HEK293 (cell line): ENCODE results near the gene ATCAY.
A peak's percentile ranks its signal among the peaks of the same experiment; 100 is the strongest.

ENCODE experiments used
- BCL11A ChIP-seq: fragments of 450-650 bp; formaldehyde crosslinking; IDR thresholded peaks from 2 replicates; pipeline ENCODE4 v1.5.1; 2016; ENCODE audit warnings: low read depth, missing biosample characterization, missing genetic modification characterization
- EGR2 ChIP-seq: fragments of 450-650 bp; formaldehyde crosslinking; IDR thresholded peaks from 2 replicates; pipeline ENCODE4 v1.5.1; 2016; ENCODE audit warnings: low read depth, missing biosample characterization, missing genetic modification characterization
- HOXC10 ChIP-seq: sonication (generic); formaldehyde crosslinking; IDR thresholded peaks from 2 replicates; pipeline ENCODE4 v1.8.1; 2023; ENCODE audit warnings: mild to moderate bottlenecking, missing genetic modification reagents
- HOXD13 ChIP-seq: sonication (generic); formaldehyde crosslinking; IDR thresholded peaks from 2 replicates; pipeline ENCODE4 v1.8.0; 2022; ENCODE audit warnings: missing genetic modification reagents, borderline replicate concordance
- KLF1 ChIP-seq: fragments of 450-650 bp; formaldehyde crosslinking; IDR thresholded peaks from 2 replicates; pipeline ENCODE4 v1.5.1; 2016; ENCODE audit warnings: missing biosample characterization, missing genetic modification characterization
- KLF10 ChIP-seq: fragments of 450-650 bp; IDR thresholded peaks from 2 replicates; pipeline ENCODE4 v1.5.1; 2018; ENCODE audit warnings: missing biosample characterization, mild to moderate bottlenecking, missing genetic modification characterization
- REST ChIP-seq: fragments of 450-650 bp; formaldehyde crosslinking; IDR thresholded peaks from 2 replicates; pipeline ENCODE4 v1.5.1; 2016; ENCODE audit warnings: missing biosample characterization, missing genetic modification characterization
- SALL2 ChIP-seq: fragments of 450-650 bp; formaldehyde crosslinking; IDR thresholded peaks from 2 replicates; pipeline ENCODE4 v1.5.0; 2017; ENCODE audit warnings: missing biosample characterization, mild to moderate bottlenecking, missing genetic modification characterization, borderline replicate concordance
- SCRT2 ChIP-seq: fragments of 450-650 bp; formaldehyde crosslinking; IDR thresholded peaks from 2 replicates; pipeline ENCODE4 v1.5.1; 2016; ENCODE audit warnings: missing biosample characterization, missing genetic modification characterization
- SP7 ChIP-seq: fragments of 450-650 bp; formaldehyde crosslinking; IDR thresholded peaks from 2 replicates; pipeline ENCODE4 v1.5.1; 2016; ENCODE audit warnings: missing biosample characterization, missing genetic modification characterization
- WT1 ChIP-seq: fragments of 450-650 bp; formaldehyde crosslinking; IDR thresholded peaks from 2 replicates; pipeline ENCODE4 v1.5.1; 2016; ENCODE audit warnings: missing biosample characterization, missing genetic modification characterization
- ZBTB1 ChIP-seq: fragments of 450-650 bp; formaldehyde crosslinking; IDR thresholded peaks from 2 replicates; pipeline ENCODE4 v1.5.1; 2016; ENCODE audit warnings: missing biosample characterization, missing genetic modification characterization
- ZNF121 ChIP-seq: fragments of 450-650 bp; formaldehyde crosslinking; IDR thresholded peaks from 2 replicates; pipeline ENCODE4 v1.5.1; 2016; ENCODE audit warnings: missing biosample characterization, missing genetic modification characterization
- ZNF132 ChIP-seq: fragments of 450-650 bp; formaldehyde crosslinking; IDR thresholded peaks from 2 replicates; pipeline ENCODE4 v1.5.1; 2017; ENCODE audit warnings: missing biosample characterization, missing genetic modification characterization, borderline replicate concordance
- ZNF146 ChIP-seq: fragments of 450-650 bp; formaldehyde crosslinking; IDR thresholded peaks from 2 replicates; pipeline ENCODE4 v1.5.1; 2016; ENCODE audit warnings: missing biosample characterization, missing genetic modification characterization
- ZNF175 ChIP-seq: fragments of 450-650 bp; formaldehyde crosslinking; IDR thresholded peaks from 2 replicates; pipeline ENCODE4 v1.5.1; 2016; ENCODE audit warnings: missing biosample characterization, missing genetic modification characterization
- ZNF248 ChIP-seq: fragments of 450-650 bp; formaldehyde crosslinking; IDR thresholded peaks from 2 replicates; pipeline ENCODE4 v1.5.1; 2017; ENCODE audit warnings: missing biosample characterization, missing genetic modification characterization
- ZNF280D ChIP-seq: fragments of 450-650 bp; formaldehyde crosslinking; IDR thresholded peaks from 2 replicates; pipeline ENCODE4 v1.5.1; 2016; ENCODE audit warnings: missing biosample characterization, missing genetic modification characterization
- ZNF302 ChIP-seq: fragments of 450-650 bp; formaldehyde crosslinking; IDR thresholded peaks from 2 replicates; pipeline ENCODE4 v1.5.1; 2016; ENCODE audit warnings: missing biosample characterization, missing genetic modification characterization, low read depth
- ZNF362 ChIP-seq: fragments of 450-650 bp; formaldehyde crosslinking; IDR thresholded peaks from 2 replicates; pipeline ENCODE4 v1.5.1; 2016; ENCODE audit warnings: missing biosample characterization, missing genetic modification characterization
- ZNF366 ChIP-seq: fragments of 450-650 bp; formaldehyde crosslinking; conservative IDR thresholded peaks from 2 replicates; pipeline ENCODE4 v1.5.1; 2016; ENCODE audit warnings: missing biosample characterization, missing genetic modification characterization
- ZNF37A ChIP-seq: fragments of 450-650 bp; IDR thresholded peaks from 2 replicates; pipeline ENCODE4 v1.5.1; 2018; ENCODE audit warnings: missing biosample characterization, missing genetic modification characterization
- ZNF404 ChIP-seq: fragments of 450-650 bp; formaldehyde crosslinking; IDR thresholded peaks from 2 replicates; pipeline ENCODE4 v1.5.1; 2017; ENCODE audit warnings: missing biosample characterization, missing genetic modification characterization
- ZNF449 ChIP-seq: fragments of 450-650 bp; formaldehyde crosslinking; IDR thresholded peaks from 2 replicates; pipeline ENCODE4 v1.5.1; 2017; ENCODE audit warnings: missing biosample characterization, mild to moderate bottlenecking, missing genetic modification characterization, moderate library complexity
- ZNF501 ChIP-seq: fragments of 450-650 bp; formaldehyde crosslinking; IDR thresholded peaks from 2 replicates; pipeline ENCODE4 v1.5.1; 2016; ENCODE audit warnings: missing biosample characterization, missing genetic modification characterization
- ZNF610 ChIP-seq: fragments of 450-650 bp; formaldehyde crosslinking; IDR thresholded peaks from 2 replicates; pipeline ENCODE4 v1.5.1; 2016; ENCODE audit warnings: missing biosample characterization, missing genetic modification characterization, borderline replicate concordance
- ZNF623 ChIP-seq: fragments of 450-650 bp; formaldehyde crosslinking; IDR thresholded peaks from 2 replicates; pipeline ENCODE4 v1.5.1; 2016; ENCODE audit warnings: missing biosample characterization, missing genetic modification characterization
- ZNF658 ChIP-seq: fragments of 450-650 bp; formaldehyde crosslinking; IDR thresholded peaks from 2 replicates; pipeline ENCODE4; 2016; ENCODE audit warnings: missing biosample characterization, missing genetic modification characterization
- ZNF704 ChIP-seq: fragments of 450-650 bp; formaldehyde crosslinking; IDR thresholded peaks from 2 replicates; pipeline ENCODE4 v1.5.1; 2016; ENCODE audit warnings: missing biosample characterization, missing genetic modification characterization
- ZNF843 ChIP-seq: fragments of 450-650 bp; formaldehyde crosslinking; IDR thresholded peaks from 2 replicates; pipeline ENCODE4 v1.5.1; 2016; ENCODE audit warnings: missing biosample characterization, missing genetic modification characterization
- ZSCAN16 ChIP-seq: fragments of 450-650 bp; formaldehyde crosslinking; IDR thresholded peaks from 2 replicates; pipeline ENCODE4 v1.5.1; 2016; ENCODE audit warnings: missing biosample characterization, missing genetic modification characterization

The ATCAY gene

GRCh38 chr19:3970808-3971598 lies 90.5 kb downstream of the ATCAY start, which contains the start of gene DAPK3 (continued):
- no peak for TF ChIP-seq ZNF658
- no peak for TF ChIP-seq ZNF248
- no peak for TF ChIP-seq ZNF132 (tag by site-specific recombination)
- TF ChIP-seq ZNF704 (tag by site-specific recombination): no peak
- TF ChIP-seq ZNF610 (tag by site-specific recombination): no peak
- peak; percentile 63; the same call in 1 of the 2 replicates for TF ChIP-seq KLF10 (tag by site-specific recombination)
- no peak for TF ChIP-seq HOXD13
- no peak for TF ChIP-seq ZSCAN16 (tag by site-specific recombination)
- peak; percentile 90 for TF ChIP-seq SCRT2 (tag by site-specific recombination)
- no peak for TF ChIP-seq HOXC10 (CRISPR knock-in tag)
- no peak for TF ChIP-seq ZNF302 (tag by site-specific recombination)
- peak; percentile 97 for TF ChIP-seq REST (tag by site-specific recombination)
- TF ChIP-seq ZNF175: no peak
- peak; percentile 65; the same call in 1 of the 2 replicates for TF ChIP-seq BCL11A (tag by site-specific recombination)
- TF ChIP-seq WT1: no peak
- TF ChIP-seq ZNF449 (tag by site-specific recombination): peak; percentile 72
- no peak; the same call in 1 of the 2 replicates for TF ChIP-seq ZNF501 (tag by site-specific recombination)
- TF ChIP-seq EGR2: peak; percentile 70
- TF ChIP-seq ZNF843: no peak
- no peak for TF ChIP-seq ZNF121
- no peak for TF ChIP-seq SP7 (tag by site-specific recombination)
- peak; percentile 80 for TF ChIP-seq ZNF366 (tag by site-specific recombination)
- no peak for TF ChIP-seq ZNF37A (tag by site-specific recombination)
- no peak for TF ChIP-seq ZNF404 (tag by site-specific recombination)
- TF ChIP-seq ZNF623 (tag by site-specific recombination): 0 out of 2 replicates have a peak, but pooled peaks have one; percentile 13
- peak; percentile 79 for TF ChIP-seq KLF1 (tag by site-specific recombination)
- TF ChIP-seq SALL2: no peak
- no peak for TF ChIP-seq ZNF146
- TF ChIP-seq ZNF280D (tag by site-specific recombination): no peak
- TF ChIP-seq ZBTB1 (tag by site-specific recombination): no peak
- peak; percentile 91; the same call in 1 of the 2 replicates for TF ChIP-seq ZNF362 (tag by site-specific recombination)
